K562 (cell line): ENCODE data around the gene IRX6. TPM values are rescaled to one million over a fixed set of nuclear protein-coding genes. Genes with fewer than 3 reads are reported as not detected.
A peak's percentile ranks its signal among the peaks of the same experiment; 100 is the strongest.

Experiments used
- ATAC-seq: fragments of 200-7000 bp; cut with Tn5 transposase; 3 replicates; pipeline ENCODE4 v1.9.1; 2020; ENCODE audit warnings: moderate library complexity
- BruUV-seq: library from RNA; stranded (reverse); fragments of 400-500 nt; replicated peaks from 2 replicates; lab custom pipeline; 2021; lab: Mats Ljungman, UMichigan
- CTCF ChIA-PET: fragments of 300-600 bp; formaldehyde crosslinking; extraction: SDS; loops from one replicate; lab custom pipeline; 2021; ENCODE audit warnings: low intra/inter-chr PET ratio; lab: Yijun Ruan, JAX
- POLR2A ChIA-PET: fragments of 300-600, 350-650 bp; sonication (Branson Sonifier 250); formaldehyde crosslinking; extraction: SDS; loops from one replicate; lab custom pipeline; 2021; ENCODE audit warnings: antibody characterized with exemption, inconsistent platforms; lab: Yijun Ruan, JAX
- DNase-seq, 4 experiments: peaks; one replicate each; pipeline versions ENCODE4 v3.0.0 to v3.0.0-alpha.2; 2011 to 2018; ENCODE audit warnings: low spot score in 3 of 4, mixed read lengths in 3 of 4; ENCODE audit errors: extremely low read depth in 1 of 4
- FAIRE-seq: peaks from 2 replicates; lab custom pipeline; 2011; peaks lifted over from hg19 to GRCh38; lab: Jason Lieb, UNC
- H2AFZ ChIP-seq: 2 replicates; pipeline ENCODE4 v1.6.0; 2011; ENCODE audit warnings: low read depth, low read length, control low read depth, inconsistent platforms
- H3K27ac ChIP-seq: fragments of 200-600 bp; 3 replicates; pipeline ENCODE4 v1.8.0; 2011; ENCODE audit warnings: low read depth, mild to moderate bottlenecking, control low read depth, inconsistent platforms, low read length, moderate library complexity, mixed read lengths; ENCODE audit errors: extremely low read depth
- H3K27me3 ChIP-seq, 2 experiments: fragments of 300-600 bp in 1 of 2; 2 replicates in 1 of 2; 3 replicates in 1 of 2; pipeline versions ENCODE4 v1.6.0 to v1.8.0; 2011; ENCODE audit warnings: inconsistent platforms in 2 of 2, low read length in 2 of 2, mild to moderate bottlenecking in 1 of 2, mixed read lengths in 1 of 2, moderate library complexity in 1 of 2; ENCODE audit not compliant: control insufficient read depth in 2 of 2, insufficient read depth in 2 of 2
- H3K36me3 ChIP-seq: fragments of 300-600 bp; 3 replicates; pipeline ENCODE4 v1.8.0; 2011; ENCODE audit warnings: mild to moderate bottlenecking, low read length, inconsistent platforms; ENCODE audit not compliant: control insufficient read depth, insufficient read depth
- H3K4me1 ChIP-seq, 2 experiments: fragments of 200-600 bp in 1 of 2; replicated peaks in 1 of 2; 2 replicates in 1 of 2; 3 replicates in 1 of 2; pipeline versions ENCODE4 v1.5.1 to v1.8.0; 2011; ENCODE audit warnings: inconsistent platforms in 2 of 2, low read length in 2 of 2, mild to moderate bottlenecking in 1 of 2, mixed read lengths in 1 of 2, moderate library complexity in 1 of 2; ENCODE audit not compliant: control insufficient read depth in 2 of 2, insufficient read depth in 2 of 2
- H3K4me2 ChIP-seq: 2 replicates; pipeline ENCODE4 v1.6.1; 2011; ENCODE audit warnings: low read length, control low read depth, inconsistent platforms, mixed read lengths; ENCODE audit not compliant: insufficient read depth
- H3K4me3 ChIP-seq: fragments of 200-600 bp; sonication (generic), shearing (Covaris generic); 2 replicates; pipeline ENCODE4 v1.5.1; 2016; ENCODE audit warnings: control low read depth, inconsistent platforms
- H3K79me2 ChIP-seq: fragments of 200-600 bp; 3 replicates; pipeline ENCODE4 v1.8.0; 2011; ENCODE audit warnings: low read length, inconsistent platforms; ENCODE audit not compliant: control insufficient read depth, insufficient read depth
- H3K9ac ChIP-seq, 2 experiments: 2 replicates each; pipeline versions ENCODE4 v1.6.0 to v1.6.1; 2011; ENCODE audit warnings: low read depth in 2 of 2, low read length in 2 of 2, control low read depth in 1 of 2, inconsistent platforms in 1 of 2, mild to moderate bottlenecking in 1 of 2, mixed read lengths in 1 of 2; ENCODE audit not compliant: insufficient read depth in 1 of 2
- H3K9me1 ChIP-seq: one replicate; pipeline ENCODE4 v1.6.0; 2011; ENCODE audit warnings: inconsistent platforms, mild to moderate bottlenecking, low read length, moderate library complexity; ENCODE audit not compliant: control insufficient read depth, insufficient read depth
- H3K9me3 ChIP-seq: replicated peaks from 2 replicates; pipeline ENCODE4 v1.5.1; 2011; ENCODE audit warnings: low read depth, low read length, inconsistent platforms; ENCODE audit not compliant: control insufficient read depth, insufficient read depth
- H4K20me1 ChIP-seq: replicated peaks from 2 replicates; pipeline ENCODE4 v1.6.1; 2011; ENCODE audit warnings: low read length, inconsistent platforms, mixed read lengths; ENCODE audit not compliant: control insufficient read depth, insufficient read depth
- ARID1B ChIP-seq: fragments of 450-650 bp; IDR thresholded peaks from 2 replicates; pipeline ENCODE4 v1.6.1; 2016; ENCODE audit warnings: antibody characterized with exemption, mild to moderate bottlenecking, inconsistent platforms
- CBX2 ChIP-seq: fragments of 200-600 bp; sonication (generic); IDR thresholded peaks from one replicate; pipeline ENCODE4 v1.6.1; 2012; ENCODE audit warnings: mild to moderate bottlenecking, low read length, inconsistent platforms; ENCODE audit not compliant: insufficient read depth, poor library complexity, severe bottlenecking
- NFIC ChIP-seq: fragments of 450-650 bp; IDR thresholded peaks from 2 replicates; pipeline ENCODE4 v1.6.1; 2017; ENCODE audit warnings: mild to moderate bottlenecking, inconsistent platforms
- PRPF4 ChIP-seq: fragments of 200-400 bp; formaldehyde crosslinking; IDR thresholded peaks from one replicate; pipeline ENCODE4 v1.6.1; 2017; ENCODE audit warnings: low read length, low read depth, mild to moderate bottlenecking; ENCODE audit not compliant: insufficient read depth, poor library complexity, severe bottlenecking
- SMAD4 ChIP-seq: fragments of 250-450 bp; sonication (Bioruptor Pico); conservative IDR thresholded peaks from 2 replicates; pipeline ENCODE4 v1.8.0; 2021; ENCODE audit warnings: inconsistent platforms, mild to moderate bottlenecking, moderate library complexity
- ZNF124 ChIP-seq: sonication (generic); formaldehyde crosslinking; IDR thresholded peaks from 2 replicates; pipeline ENCODE4 v1.8.1; 2022; ENCODE audit warnings: missing genetic modification reagents
- ZNF766 ChIP-seq: fragments of 200-800 bp; sonication (Bioruptor generic); conservative IDR thresholded peaks from 2 replicates; pipeline ENCODE4 v1.6.1; 2016; ENCODE audit warnings: missing genetic modification characterization, missing compliant biosample characterization
- WGBS: fragments of 100-300 bp; shearing (Covaris generic); methylation state at CpG from one replicate; pipeline ENCODE4 v1.1.6; 2016; ENCODE audit warnings: low coverage, mixed read lengths; ENCODE audit not compliant: insufficient coverage; ENCODE audit errors: missing lambda C conversion rate; 5-methylcytosine and 5-hydroxymethylcytosine counted together
- in situ Hi-C: fragments of 300-500 bp; cut with MboI; formaldehyde crosslinking; loops from 4 replicates; pipeline ENCODE4 v1.15.0; 2018; ENCODE audit warnings: inconsistent platforms, mixed read lengths
- intact Hi-C: fragments of 100-400 bp; cut with micrococcal nuclease; formaldehyde crosslinking; loops from 2 replicates; pipeline ENCODE4 v1.14.2; 2022
- polyA plus RNA-seq, 8 experiments: library from polyadenylated mRNA; depleted of rRNA in 4 of 8; stranded (reverse) in 5 of 8; unstranded in 3 of 8; fragments of >200 nt; fragmentation: Nextera tagmentation in 2 of 8; fragmentation: Illumina TruSeq in 1 of 8; extraction: Ambion mirVana in 2 of 8; extraction: Trizol in 1 of 8; gene quantifications; 2 replicates each; pipeline versions ENCODE4 v1.2.1 to v1.2.3, GENCODE V29; 2011 to 2014; ENCODE audit warnings: inconsistent platforms in 1 of 8, missing spikeins in 1 of 8
- total RNA-seq, 7 experiments: library from RNA; depleted of rRNA in 6 of 7; stranded (reverse); fragments of >200 nt in 6 of 7; fragmentation: Illumina TruSeq in 2 of 7; extraction: Trizol in 2 of 7; gene quantifications; 2 replicates each; pipeline versions ENCODE4 v1.2.1 to v1.2.3, GENCODE V29; 2011 to 2021; ENCODE audit warnings: low replicate concordance in 1 of 7
- TF ChIP-seq, protein P1 (sequence below), 3 experiments: fragments of 200-800 bp in 1 of 3; sonication (Bioruptor generic) in 1 of 3; sonication (generic) in 1 of 3; formaldehyde crosslinking in 1 of 3; IDR thresholded peaks; 2 replicates each; pipeline versions ENCODE4 v1.6.1 to v1.8.0; 2016 to 2022; ENCODE audit warnings: mild to moderate bottlenecking in 2 of 3, missing compliant biosample characterization in 2 of 3, missing genetic modification characterization in 2 of 3, missing genetic modification reagents in 1 of 3

The IRX6 gene
- total and polyA plus RNA-seq, 9 of the 15 experiments (the other 6 are each of a cell fraction or from before 2014, with no cell fraction given) = 0.07 to 0.29 (median 0.14) TPM; not detected in 4

DNA sequence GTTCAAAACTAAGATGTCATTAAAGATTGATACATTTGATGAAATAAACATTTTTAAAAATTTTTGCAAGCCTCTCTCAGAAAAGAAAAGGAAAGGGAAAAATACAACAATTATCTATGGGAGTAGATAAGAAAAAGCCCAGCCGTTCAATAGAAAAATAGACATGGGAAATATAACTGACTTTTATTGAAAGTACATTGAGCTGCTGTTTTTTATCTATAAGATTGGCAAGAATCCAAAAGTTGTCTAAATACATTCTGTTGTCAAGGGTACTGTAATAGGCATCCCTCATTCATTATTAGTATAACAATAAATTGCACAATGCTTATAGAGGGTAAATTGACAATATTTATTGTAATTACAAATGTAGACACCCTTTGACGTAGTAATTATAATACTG, 38.4 kb upstream of the IRX6 start:
- H3K4me2 ChIP-seq = no peak overlapping the region
- in situ Hi-C loops = no loop called here
- H3K27me3 ChIP-seq = no peaks in the 10 kb centered on the region
- DNase-seq (no peak), ATAC-seq (no peak), FAIRE-seq (no peak)
- H3K27ac ChIP-seq = no peak overlapping the region
- ChIA-PET POLR2A (no interaction called here), CTCF (no interaction called here)
- no peaks in the 10 kb centered on the region for H4K20me1 ChIP-seq
- no peaks in the 10 kb centered on the region for H3K4me1 ChIP-seq
- no peak overlapping the region for H2AFZ ChIP-seq
- no peak overlapping the region for H3K4me3 ChIP-seq
- no TSS peak for BruUV-seq
- WGBS = 0% methylated on average over 2 of the region's 2 CpGs
- no peaks in the 10 kb centered on the region for H3K79me2 ChIP-seq
- no peak overlapping the region for H3K9ac ChIP-seq
- no peaks in the 10 kb centered on the region for H3K9me1 ChIP-seq
- no peaks in the 10 kb centered on the region for H3K9me3 ChIP-seq
- intact Hi-C loops = no loop called here
- no peaks in the 10 kb centered on the region for H3K36me3 ChIP-seq
- no peak for TF ChIP-seq SMAD4 (CRISPR knock-in tag)
- TF ChIP-seq ZNF766 (CRISPR knock-in tag) = no peak
- TF ChIP-seq NFIC = peak; percentile 23; the same call in 1 of the 2 replicates
- TF ChIP-seq ZNF124 = no peak
- TF ChIP-seq CBX2 = no peak
- TF ChIP-seq ARID1B = no peak
- TF ChIP-seq, protein P1, sequence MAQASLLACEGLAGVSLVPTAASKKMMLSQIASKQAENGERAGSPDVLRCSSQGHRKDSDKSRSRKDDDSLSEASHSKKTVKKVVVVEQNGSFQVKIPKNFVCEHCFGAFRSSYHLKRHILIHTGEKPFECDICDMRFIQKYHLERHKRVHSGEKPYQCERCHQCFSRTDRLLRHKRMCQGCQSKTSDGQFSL (CRISPR knock-in tag; IDR thresholded peaks at IDR 0.05) = no peak
- TF ChIP-seq, protein P1 (tag; IDR thresholded peaks at IDR 0.05) = no peak
- no peak for TF ChIP-seq PRPF4
